A673 (cell line): ENCODE results near the gene AOPEP. TPM values are rescaled to one million over a fixed set of nuclear protein-coding genes. Genes with fewer than 3 reads are reported as not detected.

ENCODE experiments used
- BruUV-seq: library from RNA; stranded (reverse); fragments of 400-500 nt; replicated peaks from 2 replicates; lab custom pipeline; 2021; lab: Mats Ljungman, UMichigan
- CTCF ChIA-PET: fragments of 300-600 bp; sonication (Branson Sonifier 250); formaldehyde crosslinking; loops from one replicate; lab custom pipeline; 2022; ENCODE audit warnings: antibody characterized with exemption; lab: Charles Lee
- POLR2A ChIA-PET: fragments of 300-600 bp; sonication (Branson Sonifier 250); formaldehyde crosslinking; loops from one replicate; lab custom pipeline; 2022; ENCODE audit warnings: antibody characterized with exemption; ENCODE audit not compliant: low non-redundant PET; lab: Charles Lee
- DNase-seq: peaks from one replicate; pipeline ENCODE4 v3.0.0-alpha.2; 2015; ENCODE audit warnings: low spot score
- H3K27ac ChIP-seq: fragments of 200-600 bp; sonication (generic); 2 replicates; pipeline ENCODE4 v1.5.1; 2016; ENCODE audit warnings: mixed run types, low read depth, mild to moderate bottlenecking, mixed read lengths, antibody characterized with exemption, low read length; ENCODE audit not compliant: poor library complexity, severe bottlenecking
- H3K27me3 ChIP-seq: fragments of 200-600 bp; sonication (generic); replicated peaks from 2 replicates; pipeline ENCODE4 v1.6.1; 2017; ENCODE audit warnings: mixed run types, low read depth, mild to moderate bottlenecking, mixed read lengths, antibody characterized with exemption, low read length; ENCODE audit not compliant: insufficient read depth, poor library complexity
- H3K36me3 ChIP-seq: fragments of 200-600 bp; sonication (generic); 2 replicates; pipeline ENCODE4 v1.6.1; 2016; ENCODE audit warnings: mixed run types, mild to moderate bottlenecking, mixed read lengths, antibody characterized with exemption, low read length; ENCODE audit not compliant: insufficient read depth, poor library complexity, severe bottlenecking
- H3K4me1 ChIP-seq: fragments of 200-600 bp; sonication (generic); 2 replicates; pipeline ENCODE4 v1.6.1; 2017; ENCODE audit warnings: mixed run types, mild to moderate bottlenecking, mixed read lengths, antibody characterized with exemption, low read length; ENCODE audit not compliant: insufficient read depth, poor library complexity, severe bottlenecking
- H3K4me3 ChIP-seq: fragments of 200-600 bp; sonication (generic); 2 replicates; pipeline ENCODE4 v1.5.1; 2016; ENCODE audit warnings: low read depth, mixed run types, mild to moderate bottlenecking, mixed read lengths, low read length; ENCODE audit not compliant: poor library complexity, severe bottlenecking
- H3K9me3 ChIP-seq: fragments of 200-600 bp; sonication (generic); 2 replicates; pipeline ENCODE4 v1.6.1; 2016; ENCODE audit warnings: mixed run types, low read depth, mild to moderate bottlenecking, mixed read lengths, antibody characterized with exemption, low read length; ENCODE audit not compliant: poor library complexity, severe bottlenecking
- EZH2 ChIP-seq: fragments of 200-600 bp; sonication (generic); IDR thresholded peaks from 2 replicates; pipeline ENCODE4 v1.6.1; 2017; ENCODE audit warnings: borderline replicate concordance, low read depth, mild to moderate bottlenecking, mixed read lengths, antibody characterized with exemption, low read length; ENCODE audit not compliant: poor library complexity, severe bottlenecking
- intact Hi-C: fragments of 100-400 bp; cut with micrococcal nuclease; formaldehyde crosslinking; loops from one replicate; pipeline ENCODE4 v1.10.0; 2022; ENCODE audit not compliant: unreplicated experiment
- total RNA-seq: library from RNA; stranded (reverse); gene quantifications from 2 replicates; pipeline ENCODE4 v1.2.3, GENCODE V29; 2021
- TF ChIP-seq, protein P1 (sequence below): fragments of 300-800, 200-600 bp; sonication (generic); conservative IDR thresholded peaks from 2 replicates; pipeline ENCODE4 v1.5.1; 2017; ENCODE audit warnings: low read depth, mild to moderate bottlenecking, antibody characterized with exemption, low read length, moderate library complexity, mixed read lengths

The AOPEP gene
- total RNA-seq, 1 experiment from 2014 or later, result 17.5 TPM

GRCh38 chr9:94927762-94928670, 201.5 kb downstream of the AOPEP start:
- no TSS peak for BruUV-seq
- no peak overlapping the region for H3K27ac ChIP-seq
- H3K27me3 ChIP-seq, result no peaks in the 10 kb centered on the region
- no peak for DNase-seq
- H3K4me3 ChIP-seq, result no peak overlapping the region
- H3K4me1 ChIP-seq, result peaks cover 2% of the 10 kb centered on the region
- CTCF ChIA-PET, result no interaction called here
- no peaks in the 10 kb centered on the region for H3K36me3 ChIP-seq
- intact Hi-C loops, result no loop called here
- TF ChIP-seq, protein P1, sequence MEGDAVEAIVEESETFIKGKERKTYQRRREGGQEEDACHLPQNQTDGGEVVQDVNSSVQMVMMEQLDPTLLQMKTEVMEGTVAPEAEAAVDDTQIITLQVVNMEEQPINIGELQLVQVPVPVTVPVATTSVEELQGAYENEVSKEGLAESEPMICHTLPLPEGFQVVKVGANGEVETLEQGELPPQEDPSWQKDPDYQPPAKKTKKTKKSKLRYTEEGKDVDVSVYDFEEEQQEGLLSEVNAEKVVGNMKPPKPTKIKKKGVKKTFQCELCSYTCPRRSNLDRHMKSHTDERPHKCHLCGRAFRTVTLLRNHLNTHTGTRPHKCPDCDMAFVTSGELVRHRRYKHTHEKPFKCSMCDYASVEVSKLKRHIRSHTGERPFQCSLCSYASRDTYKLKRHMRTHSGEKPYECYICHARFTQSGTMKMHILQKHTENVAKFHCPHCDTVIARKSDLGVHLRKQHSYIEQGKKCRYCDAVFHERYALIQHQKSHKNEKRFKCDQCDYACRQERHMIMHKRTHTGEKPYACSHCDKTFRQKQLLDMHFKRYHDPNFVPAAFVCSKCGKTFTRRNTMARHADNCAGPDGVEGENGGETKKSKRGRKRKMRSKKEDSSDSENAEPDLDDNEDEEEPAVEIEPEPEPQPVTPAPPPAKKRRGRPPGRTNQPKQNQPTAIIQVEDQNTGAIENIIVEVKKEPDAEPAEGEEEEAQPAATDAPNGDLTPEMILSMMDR, result no peak
- no peak for TF ChIP-seq EZH2
- POLR2A ChIA-PET, result no interaction called here
- no peaks in the 10 kb centered on the region for H3K9me3 ChIP-seq

GRCh38 chr9:94928691-94929368, 202.3 kb downstream of the AOPEP start:
- no peak overlapping the region for H3K27ac ChIP-seq
- no peaks in the 10 kb centered on the region for H3K36me3 ChIP-seq
- H3K9me3 ChIP-seq, result no peaks in the 10 kb centered on the region
- H3K4me3 ChIP-seq, result no peak overlapping the region
- no peaks in the 10 kb centered on the region for H3K4me1 ChIP-seq
- intact Hi-C loops, result no loop called here
- CTCF ChIA-PET, result no interaction called here
- no peak for DNase-seq
- TF ChIP-seq, protein P1, result no peak
- no peak for TF ChIP-seq EZH2
- H3K27me3 ChIP-seq, result no peaks in the 10 kb centered on the region
- POLR2A ChIA-PET, result no interaction called here
- BruUV-seq, result no TSS peak

DNA sequence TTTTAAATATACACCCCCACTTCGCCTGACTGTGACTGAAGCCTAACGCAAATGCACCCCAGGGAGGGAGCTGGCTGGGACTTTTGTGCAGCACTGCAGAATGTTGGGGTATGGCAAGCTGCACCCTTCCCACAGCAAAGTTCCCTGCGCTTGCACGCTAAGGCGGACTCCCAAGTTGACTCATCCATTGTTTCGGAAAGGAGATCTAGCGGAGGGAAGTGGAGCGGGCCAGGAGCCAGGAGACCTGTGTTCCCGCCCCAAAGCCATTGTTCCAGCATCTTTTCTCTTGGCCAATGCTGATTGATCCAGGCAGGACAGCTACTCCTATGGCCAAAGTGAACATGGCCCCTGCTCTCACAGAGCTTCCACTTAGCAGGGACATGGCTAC, 202.9 kb downstream of the AOPEP start:
- Histone ChIP-seq H3K4me1 (no peaks in the 10 kb centered on the region), H3K36me3 (no peaks in the 10 kb centered on the region), H3K27me3 (no peaks in the 10 kb centered on the region), H3K9me3 (no peaks in the 10 kb centered on the region), H3K27ac (no peak overlapping the region), H3K4me3 (no peak overlapping the region)
- TF ChIP-seq, protein P1, result no peak
- TF ChIP-seq EZH2, result no peak
- DNase-seq, result no peak
- intact Hi-C loops, result no loop called here
- CTCF ChIA-PET, result no interaction called here
- BruUV-seq, result no TSS peak
- POLR2A ChIA-PET, result no interaction called here
